GM18907 (cell line): ENCODE data around the gene CCM2L.
A peak's percentile ranks its signal among the peaks of the same experiment; 100 is the strongest.
"Not testable (repeated sequence)": the region's sequence is repeated elsewhere in the genome, so short reads cannot be mapped to it uniquely, and the experiment has no call there.

Experiments used
- ATAC-seq: cut with Tn5 transposase; IDR thresholded peaks from one replicate; pipeline ENCODE4 v1.9.1; 2021; ENCODE audit warnings: mild to moderate bottlenecking, moderate library complexity; ENCODE audit not compliant: unreplicated experiment

Gene CCM2L

GRCh38 chr20:32027643-32028042 lies 17.4 kb downstream of the CCM2L start:
- ATAC-seq = no peak

DNA sequence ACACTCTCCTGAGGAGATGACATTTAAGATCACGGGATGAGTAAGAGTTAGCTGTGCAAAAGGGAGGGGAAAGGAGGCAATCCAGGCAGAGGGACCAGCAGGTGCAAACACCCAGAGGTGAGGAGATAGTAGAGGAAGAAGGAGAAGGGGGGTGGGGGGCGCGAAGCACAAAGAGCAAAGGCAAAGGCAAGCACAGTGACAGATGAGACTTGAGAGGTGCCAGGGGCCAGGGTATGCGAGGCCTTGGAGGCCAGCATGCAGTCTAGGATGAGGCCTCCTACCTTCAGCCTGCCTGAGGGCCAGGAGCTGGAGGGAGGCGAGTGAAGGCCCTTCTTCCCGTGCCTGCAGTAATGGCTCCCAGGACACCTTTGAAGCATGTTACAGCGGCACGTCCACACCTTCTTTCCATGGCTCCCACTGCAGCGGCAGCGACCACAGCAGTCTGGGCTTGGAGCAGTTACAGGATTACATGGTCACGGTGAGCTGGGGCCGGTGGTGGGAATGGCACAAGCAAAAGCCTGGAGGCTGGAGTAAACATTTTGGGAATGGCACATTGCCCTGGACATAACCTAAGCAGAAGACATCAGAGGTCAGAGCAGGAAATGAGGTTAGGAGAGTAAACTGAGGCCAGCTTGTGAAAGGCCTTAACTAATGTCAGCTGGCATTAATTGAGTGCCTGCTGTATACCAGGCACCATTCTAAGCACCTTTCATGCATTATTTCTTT lies 18.6 kb downstream of the CCM2L start:
- ATAC-seq = no peak

DNA sequence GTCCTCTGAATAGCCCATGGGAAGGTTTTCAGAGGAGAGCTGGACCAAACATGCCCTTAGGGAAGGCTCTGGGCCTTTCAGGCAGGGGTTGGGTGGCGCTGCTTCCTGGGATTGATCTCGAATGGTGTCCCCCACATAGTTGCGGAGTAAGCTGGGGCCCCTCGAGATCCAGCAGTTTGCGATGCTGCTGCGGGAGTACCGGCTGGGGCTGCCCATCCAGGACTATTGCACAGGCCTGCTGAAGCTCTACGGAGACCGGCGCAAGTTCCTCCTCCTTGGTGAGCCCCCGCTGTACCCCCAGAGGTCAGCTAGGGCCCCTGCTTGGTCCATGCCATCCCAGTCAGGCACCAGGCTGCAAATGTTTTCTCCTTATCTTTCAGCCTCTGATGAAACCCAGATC lies 19.3 kb downstream of the CCM2L start:
- no peak for ATAC-seq

GRCh38 chr20:32031007-32031958 lies 21.0 kb downstream of the CCM2L start:
- ATAC-seq = peak; percentile 46

GRCh38 chr20:32033316-32033715 lies 23.1 kb downstream of the CCM2L start:
- ATAC-seq = no peak

GRCh38 chr20:32033721-32034120 lies 23.5 kb downstream of the CCM2L start:
- not testable (repeated sequence) for ATAC-seq

- no peak for ATAC-seq
Observed at GRCh38 chr20:32034581-32035425, 24.6 kb downstream of the CCM2L start.

- no peak for ATAC-seq
Observed at GRCh38 chr20:32035426-32035779, 25.2 kb downstream of the CCM2L start.

GRCh38 chr20:32036252-32036651 lies 26.0 kb downstream of the CCM2L start:
- ATAC-seq = no peak

DNA sequence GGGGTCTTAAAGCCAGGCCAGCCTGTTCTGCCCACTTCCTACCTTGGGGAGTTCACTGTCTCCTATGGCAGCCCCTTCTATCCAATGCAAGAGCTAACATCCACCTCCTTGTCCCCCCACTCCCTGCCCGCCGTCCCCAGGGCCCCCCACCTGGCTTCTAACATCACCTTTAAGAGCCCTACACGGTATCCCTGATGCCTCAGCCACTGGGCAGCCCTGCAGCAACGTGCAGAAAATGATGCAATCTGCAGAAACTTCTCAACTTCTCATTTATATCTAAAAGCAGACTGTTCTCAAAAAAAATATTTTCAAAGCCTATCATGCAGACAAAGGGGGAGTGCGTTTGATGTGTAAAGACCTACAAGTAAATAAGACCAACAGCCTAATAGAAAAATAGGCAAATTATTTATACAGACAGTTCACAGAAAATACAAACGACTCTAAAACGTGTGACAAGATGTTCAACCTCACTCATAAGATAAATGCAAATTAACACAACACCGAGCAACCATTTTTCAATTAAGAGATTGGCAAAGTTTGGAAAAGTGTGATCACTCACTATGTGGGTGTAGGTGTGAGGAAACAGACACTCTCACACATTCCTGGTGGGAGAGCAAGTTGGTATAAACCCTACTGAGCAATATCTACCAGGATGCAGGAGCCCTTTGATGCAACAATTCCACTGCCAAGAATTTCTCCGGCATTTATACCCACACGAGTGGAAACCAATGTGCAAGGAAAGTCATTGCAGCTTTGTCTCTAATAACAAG lies 26.7 kb downstream of the CCM2L start:
- ATAC-seq = no peak

DNA sequence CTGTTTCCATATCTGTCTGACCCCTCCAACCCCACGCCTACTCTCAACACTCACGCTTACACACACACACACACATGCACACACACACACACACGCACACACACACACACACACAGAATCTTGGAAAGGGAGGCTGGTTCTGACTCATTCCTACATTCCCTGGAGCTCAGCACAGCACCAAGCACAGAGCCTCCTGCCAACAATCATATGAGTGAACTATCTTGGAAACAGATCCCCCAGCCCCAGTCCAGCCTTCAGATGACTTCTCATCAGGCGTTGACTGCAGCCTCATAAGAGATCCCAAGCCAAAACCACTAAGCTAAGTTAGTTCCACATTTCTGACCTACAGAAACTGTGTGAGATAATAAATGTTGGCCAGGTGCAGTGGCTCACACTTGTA lies 27.7 kb downstream of the CCM2L start:
- ATAC-seq = no peak

DNA sequence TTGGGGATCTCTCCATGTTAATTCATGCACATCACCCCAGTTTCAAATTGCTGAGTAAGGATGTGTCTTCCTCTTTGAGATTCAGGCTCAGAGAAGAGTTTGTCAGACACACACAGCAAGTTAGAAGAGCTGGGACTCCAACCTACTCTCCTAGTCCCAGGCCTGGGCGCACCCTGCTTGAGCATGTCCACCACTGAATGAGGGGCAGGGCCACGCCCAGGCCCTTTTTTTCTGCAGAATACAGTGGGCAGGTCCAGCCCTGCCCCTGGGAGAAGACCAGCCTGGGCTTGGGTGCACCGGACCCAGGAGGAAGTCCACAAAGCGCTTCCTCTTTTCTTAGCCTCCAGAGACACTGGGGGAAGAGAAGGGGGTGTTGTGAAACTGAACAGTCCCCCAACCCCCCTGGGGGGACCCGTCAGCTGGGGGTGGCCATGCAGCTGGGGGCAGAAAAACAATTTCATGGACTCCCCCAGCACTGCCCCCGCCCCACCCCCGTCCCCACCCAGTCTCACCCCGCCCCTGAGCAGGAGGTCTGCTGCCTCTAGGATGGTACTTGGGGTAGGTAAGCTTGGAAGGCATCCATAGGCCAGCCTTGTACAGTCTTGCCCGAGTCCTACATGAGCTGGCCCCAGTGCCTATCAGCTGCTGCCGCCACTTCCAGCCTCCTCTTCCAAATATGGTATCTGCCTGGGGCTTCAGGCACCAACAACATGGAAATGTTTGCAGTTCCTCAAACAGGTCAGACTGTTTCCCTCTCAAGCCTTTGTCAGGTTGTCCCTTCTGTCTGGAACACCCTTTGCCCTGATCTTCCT lies 30.1 kb downstream of the CCM2L start:
- peak; percentile 53 for ATAC-seq

GRCh38 chr20:32045999-32046398 lies 35.8 kb downstream of the CCM2L start:
- no peak for ATAC-seq

GRCh38 chr20:32050324-32050841 lies 40.1 kb downstream of the CCM2L start:
- ATAC-seq = no peak

DNA sequence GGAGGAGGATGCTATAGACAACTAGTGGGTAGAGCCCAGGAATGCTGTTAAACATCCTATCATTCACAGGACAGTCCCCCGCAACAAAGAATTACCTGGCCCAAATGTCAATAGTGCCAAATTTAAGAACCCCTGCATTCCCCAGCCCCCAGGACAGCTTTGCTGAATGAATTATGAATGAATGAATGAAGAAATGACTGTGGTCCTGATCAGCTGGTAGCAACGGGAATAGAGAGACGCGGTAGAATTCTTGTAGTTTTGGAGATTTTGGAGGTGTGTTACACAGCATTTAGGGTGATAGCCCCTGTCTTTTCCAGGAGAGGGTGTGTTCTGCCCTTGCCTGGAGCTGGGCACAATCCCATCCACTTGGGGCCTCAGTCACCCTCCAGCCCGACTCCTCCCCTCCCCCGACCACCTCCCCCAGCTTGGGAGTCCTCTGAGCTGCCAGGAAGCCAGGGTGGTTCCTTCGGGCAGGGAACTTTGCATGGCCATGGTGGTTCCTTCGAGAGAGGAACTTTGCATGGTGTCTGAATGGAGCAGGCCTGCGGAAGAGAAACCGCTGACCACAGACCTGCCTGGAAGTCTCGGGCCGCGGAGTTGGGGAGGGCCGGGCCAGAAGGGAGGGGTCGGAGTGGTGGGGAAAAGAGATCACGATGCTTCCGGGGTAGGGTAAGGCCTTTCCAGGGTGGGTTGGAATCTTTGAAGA lies 40.8 kb downstream of the CCM2L start:
- no peak for ATAC-seq

DNA sequence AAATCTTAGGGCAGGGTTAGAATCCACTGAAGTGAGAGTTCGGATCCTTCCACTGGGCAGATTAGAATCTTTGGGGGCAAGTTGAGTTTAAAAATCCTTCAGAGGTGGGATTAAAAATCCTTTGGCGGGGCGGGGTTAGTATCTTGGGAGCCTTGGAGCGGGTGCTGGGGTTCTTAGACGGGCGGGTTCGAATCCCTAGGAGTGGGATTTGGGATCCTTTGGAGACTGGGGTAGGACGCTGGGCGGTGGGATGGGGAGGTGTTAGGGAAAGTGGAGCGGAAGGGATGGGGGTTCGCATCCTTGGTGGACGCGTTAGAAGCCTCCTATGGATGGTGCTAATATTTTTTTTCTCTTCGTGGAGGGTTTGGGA lies 41.5 kb downstream of the CCM2L start:
- no peak for ATAC-seq

DNA sequence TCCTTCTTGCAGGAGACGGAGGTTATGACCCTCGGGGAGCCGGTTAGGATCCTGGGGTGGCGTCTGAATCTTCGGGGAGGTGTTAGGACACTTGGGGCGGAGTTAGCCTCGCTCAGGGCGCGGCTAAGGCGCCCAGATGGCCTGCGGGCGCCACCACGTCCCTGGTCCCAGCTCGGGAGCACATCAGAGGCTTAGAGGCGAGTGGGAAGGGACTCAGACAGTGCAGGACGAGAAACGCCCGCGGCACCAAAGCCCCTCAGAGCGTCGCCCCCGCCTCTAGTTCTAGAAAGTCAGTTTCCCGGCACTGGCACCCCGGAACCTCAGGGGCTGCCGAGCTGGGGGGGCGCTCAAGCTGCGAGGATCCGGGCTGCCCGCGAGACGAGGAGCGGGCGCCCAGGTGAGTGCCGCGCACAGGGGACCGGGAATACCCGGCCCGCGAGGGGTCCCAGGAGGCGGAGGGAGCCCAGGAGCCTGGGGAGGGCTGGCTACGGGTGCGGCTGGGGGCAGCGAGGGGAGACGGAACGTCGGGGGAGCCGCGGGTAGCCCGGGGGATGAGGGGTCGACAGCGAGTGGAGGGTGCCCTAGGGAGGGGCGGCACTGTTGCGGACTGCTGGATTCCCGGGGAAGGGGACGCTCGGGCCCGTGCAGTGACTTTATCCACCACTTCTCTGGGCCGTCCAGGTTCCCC lies 42.0 kb downstream of the CCM2L start, which contains the start of gene HCK:
HCK (plus strand) TSS at position 153 of the 688 bp plus-strand sequence.
- ATAC-seq = no peak

DNA sequence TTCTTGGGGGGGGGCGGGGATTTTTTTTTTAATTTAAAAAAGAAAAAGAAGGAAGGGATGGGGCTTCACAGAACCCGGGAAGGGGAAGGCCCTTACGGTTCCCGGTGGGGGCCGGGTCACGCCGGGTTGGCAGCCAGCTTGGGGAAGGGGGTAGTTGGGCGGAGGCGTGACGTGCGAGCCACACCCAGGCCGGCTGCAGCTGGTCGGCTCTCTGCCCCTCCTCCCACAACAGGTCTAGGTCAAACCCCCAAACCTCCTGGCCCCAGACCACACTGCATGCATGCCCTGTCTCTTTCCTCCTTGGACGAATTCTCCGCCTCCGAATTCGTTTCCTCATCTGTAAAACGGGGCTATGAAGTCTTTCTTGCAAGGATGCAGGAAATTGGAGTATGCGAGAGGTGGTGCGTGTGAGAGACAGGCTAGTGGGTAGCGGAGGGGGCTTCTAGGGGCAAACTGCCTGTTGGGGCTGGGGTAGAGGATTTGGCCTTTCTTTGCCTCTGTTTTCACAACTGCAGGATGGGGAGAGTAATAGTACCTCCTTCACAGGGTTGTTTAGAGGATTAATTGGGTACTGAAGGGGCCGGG lies 42.6 kb downstream of the CCM2L start:
- no peak for ATAC-seq
